GM21619 (cell line): ENCODE data around the gene UBXN1.
A peak's percentile ranks its signal among the peaks of the same experiment; 100 is the strongest.

Experiments used
- ATAC-seq: cut with Tn5 transposase; IDR thresholded peaks from one replicate; pipeline ENCODE4 v1.9.1; 2021; ENCODE audit not compliant: unreplicated experiment

UBXN1 gene

DNA sequence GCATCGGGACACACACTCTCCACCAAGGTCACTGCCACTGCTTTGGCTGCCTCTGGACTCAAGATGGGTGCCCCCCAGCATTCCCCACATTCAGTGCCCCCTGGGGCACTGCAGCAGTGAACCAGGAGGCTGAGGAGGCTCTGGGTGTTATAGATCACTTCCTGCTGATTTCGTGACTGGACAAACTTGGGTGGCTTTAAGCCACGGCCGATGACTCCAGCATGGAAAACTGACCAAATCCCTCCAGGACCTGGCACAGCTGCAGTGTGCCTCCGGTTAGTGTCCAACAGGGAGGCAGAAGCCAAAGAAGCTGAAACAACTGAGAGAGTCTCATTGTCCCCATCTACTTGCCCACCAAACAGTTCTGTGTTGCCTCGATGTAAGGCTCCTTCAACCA is 31.3 kb downstream of the UBXN1 start:
- ATAC-seq: no peak

DNA sequence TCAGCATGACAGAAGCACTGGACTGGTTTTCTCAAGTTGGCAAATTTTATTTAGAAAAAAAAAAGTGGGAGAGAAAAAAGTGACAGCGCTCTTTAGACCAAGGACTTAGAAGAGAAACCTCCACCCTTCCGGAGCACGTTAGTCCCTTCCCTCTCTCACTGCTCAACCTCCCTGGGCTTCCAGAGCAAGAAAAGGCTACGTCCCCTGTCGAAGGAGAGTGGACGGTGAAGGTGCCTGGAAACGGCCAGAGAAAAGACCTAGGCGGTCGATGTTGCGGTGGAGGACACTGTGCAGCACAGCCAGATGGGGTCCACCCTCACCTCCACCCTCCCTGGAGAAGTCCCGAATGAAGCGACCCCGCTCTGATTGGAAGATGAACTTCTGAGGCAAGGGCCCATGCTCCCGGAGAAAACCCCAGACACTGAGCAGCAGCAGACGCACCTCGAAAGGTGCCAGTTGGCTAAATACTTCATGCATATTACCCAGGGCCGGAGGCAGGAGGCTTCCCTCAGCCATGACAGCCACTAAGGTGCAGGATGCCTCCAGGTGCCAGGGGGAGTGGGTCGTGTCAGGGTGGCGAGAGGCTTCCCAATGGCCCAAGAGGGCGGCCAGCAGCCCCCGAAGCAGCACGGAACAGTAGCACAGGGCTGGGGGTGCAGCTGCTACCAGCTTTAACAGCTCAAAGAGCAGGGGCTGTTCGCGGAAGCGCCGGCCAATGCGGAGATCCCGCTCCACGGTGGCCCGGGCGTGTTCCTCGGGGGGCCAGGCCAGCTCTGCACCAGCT is 31.9 kb downstream of the UBXN1 start:
- ATAC-seq: no peak

DNA sequence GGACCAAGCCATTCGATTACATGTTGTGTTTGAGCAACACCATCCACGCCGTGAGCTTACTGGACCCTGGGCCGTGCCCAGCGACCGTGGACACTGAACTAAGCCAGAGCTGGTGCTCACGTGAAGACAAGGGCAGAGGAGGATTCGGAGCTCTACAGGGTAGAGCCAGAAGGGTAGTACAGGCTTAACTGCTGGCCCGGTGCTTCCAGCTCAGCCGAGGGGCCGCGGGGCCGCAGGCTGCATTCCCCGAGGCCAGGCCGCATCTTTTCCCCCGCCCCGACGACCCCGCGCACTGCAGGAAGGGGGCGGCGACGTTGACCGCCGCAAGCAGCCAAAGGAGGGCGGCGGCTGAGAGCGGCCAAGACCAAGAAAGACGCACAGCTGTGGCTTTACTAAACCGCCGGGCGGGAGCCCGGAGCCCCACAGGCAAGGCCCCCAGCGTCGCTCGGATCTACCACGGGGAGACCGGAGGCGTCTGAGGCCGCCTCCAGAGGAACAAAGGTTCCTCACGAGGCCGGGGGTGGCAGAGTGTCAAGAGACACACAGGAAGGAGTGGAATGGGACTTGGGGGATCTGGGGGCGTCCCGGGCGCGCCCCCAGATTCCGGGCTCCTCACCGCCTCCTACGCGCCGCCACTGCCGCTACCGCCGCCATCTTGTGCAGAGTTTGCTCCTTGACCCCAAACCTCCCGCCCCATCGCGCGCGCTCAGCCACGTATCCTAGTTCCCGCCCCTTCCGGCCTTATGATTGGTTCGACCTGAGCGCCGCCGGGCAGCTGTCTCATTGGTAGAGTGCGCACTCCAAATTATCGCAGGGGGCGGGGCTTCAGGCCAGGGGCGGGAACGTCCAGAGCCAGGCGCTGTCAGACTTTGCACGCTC is 32.7 kb downstream of the UBXN1 start, which contains the start of gene GANAB:
Gene GANAB, minus strand, starts transcription at position 668 of the 879 bp plus-strand sequence. Its CDS starts 14 bp downstream, at position 654.
- ATAC-seq: peak; percentile 93

DNA sequence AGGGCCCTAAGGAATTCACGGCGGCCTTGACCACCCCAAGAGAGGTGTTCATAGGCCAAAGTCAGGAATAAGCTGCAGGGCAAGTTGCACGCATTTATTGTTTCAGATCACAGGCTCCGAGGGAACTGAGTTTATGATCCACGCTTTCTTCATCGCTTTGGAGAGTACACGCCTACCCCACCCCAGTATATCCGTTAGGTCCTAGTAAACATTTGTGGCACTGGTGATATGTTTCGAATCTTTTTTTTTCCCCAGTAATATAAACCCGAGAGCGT is 33.3 kb downstream of the UBXN1 start:
- ATAC-seq: no peak

DNA sequence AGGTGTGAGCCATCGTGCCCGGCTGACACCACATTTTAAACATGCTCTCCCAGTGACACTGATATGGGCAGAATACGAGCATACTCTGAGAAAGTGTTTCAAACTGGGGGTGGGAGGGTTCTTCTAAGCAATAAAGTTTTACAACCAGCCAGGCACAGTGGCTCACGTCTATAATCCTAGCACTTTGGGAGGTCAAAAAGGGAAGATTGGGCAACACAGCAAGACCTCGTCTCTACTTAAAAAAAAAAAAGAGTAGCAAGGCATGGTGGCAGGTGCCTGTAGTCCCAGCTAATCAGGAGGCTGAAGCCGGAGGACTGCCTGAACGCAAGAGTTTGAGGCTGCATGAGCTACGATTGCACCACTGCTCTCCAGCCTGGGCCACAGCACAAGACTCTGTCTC is 34.7 kb downstream of the UBXN1 start:
- no peak for ATAC-seq

DNA sequence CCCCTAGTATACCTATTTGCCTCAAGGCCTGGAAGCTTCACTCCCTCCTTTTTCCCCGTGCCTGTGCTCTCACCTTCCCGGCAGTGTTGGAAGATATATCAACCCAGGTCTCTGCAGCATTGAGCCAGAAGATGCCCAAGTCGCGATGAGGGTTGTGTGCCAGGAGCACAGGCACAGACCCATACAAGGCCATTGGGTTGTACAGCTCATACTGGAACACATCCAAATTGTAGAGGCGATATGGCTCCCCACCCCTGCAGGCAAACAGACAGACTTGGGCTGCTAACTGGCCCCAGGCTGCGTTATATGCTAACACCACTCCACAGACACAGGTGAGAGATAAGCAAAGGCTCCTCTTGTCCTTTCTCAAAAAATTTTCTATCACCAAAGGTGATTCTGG is 46.4 kb downstream of the UBXN1 start:
- no peak for ATAC-seq

DNA sequence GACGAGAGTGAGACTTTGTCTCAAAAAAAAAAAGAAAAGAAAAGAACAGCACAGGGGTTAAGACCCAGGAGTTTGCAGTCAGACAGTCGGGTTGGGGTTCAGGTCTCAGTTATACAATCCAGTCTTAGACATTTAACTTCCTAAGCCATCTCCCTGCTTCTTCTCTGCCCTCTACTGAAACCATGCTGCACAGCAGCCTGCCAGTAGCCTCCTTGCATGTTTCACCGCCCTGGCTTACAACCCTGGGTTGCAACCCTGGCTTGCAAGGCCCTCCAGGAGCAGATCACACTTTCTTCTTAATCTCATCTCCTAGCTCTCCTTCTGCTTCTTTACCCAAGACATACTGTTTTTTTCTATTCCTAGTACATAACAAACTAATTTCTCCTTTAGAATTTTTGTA is 51.2 kb downstream of the UBXN1 start:
- no peak for ATAC-seq
